Esophagus (tissue), 2 donors: ENCODE measurements around the gene SNW1. TPM values are rescaled to one million over a fixed set of nuclear protein-coding genes. Genes with fewer than 3 reads are reported as not detected.
"Not testable (repeated sequence)": the region's sequence is repeated elsewhere in the genome, so short reads cannot be mapped to it uniquely, and the experiment has no call there.

Source experiments
- H3K27ac ChIP-seq, 2 donors: one replicate each; pipeline ENCODE4 v1.5.1; 2013; ENCODE audit warnings: low read depth in 2 of 2, mild to moderate bottlenecking in 2 of 2, inconsistent platforms in 1 of 2, low read length in 1 of 2, moderate library complexity in 1 of 2
- H3K27me3 ChIP-seq, 2 donors: one replicate each; pipeline ENCODE4 v1.6.1; 2013; ENCODE audit warnings: low read length in 2 of 2, control low read depth in 1 of 2, mild to moderate bottlenecking in 1 of 2; ENCODE audit not compliant: insufficient read depth in 2 of 2, control insufficient read depth in 1 of 2
- H3K36me3 ChIP-seq, 2 donors: one replicate each; pipeline ENCODE4 v1.6.1; 2013; ENCODE audit warnings: low read length in 1 of 2; ENCODE audit not compliant: control insufficient read depth in 2 of 2, insufficient read depth in 2 of 2
- H3K4me1 ChIP-seq, 2 donors: one replicate each; pipeline ENCODE4 v1.6.1; 2013; ENCODE audit warnings: low read length in 1 of 2; ENCODE audit not compliant: control insufficient read depth in 2 of 2, insufficient read depth in 2 of 2
- H3K4me3 ChIP-seq, 2 donors: one replicate each; pipeline ENCODE4 v1.5.1; 2013; ENCODE audit warnings: low read length in 2 of 2, mild to moderate bottlenecking in 2 of 2, low read depth in 1 of 2, moderate library complexity in 1 of 2
- H3K9me3 ChIP-seq, 2 donors: one replicate each; pipeline ENCODE4 v1.6.1; 2013; ENCODE audit warnings: mild to moderate bottlenecking in 2 of 2, low read depth in 1 of 2, low read length in 1 of 2, moderate library complexity in 1 of 2; ENCODE audit not compliant: control insufficient read depth in 2 of 2, insufficient read depth in 1 of 2
- WGBS, 2 donors: extraction: QIAGEN DNeasy Blood & Tissue Kit; methylation state at CpG; one replicate each; pipeline ENCODE4 v1.1.7; 2013; 5-methylcytosine and 5-hydroxymethylcytosine counted together
- polyA plus RNA-seq, 2 donors: library from polyadenylated mRNA; stranded (reverse); fragments of 200-250 nt; gene quantifications; one replicate each; pipeline ENCODE4 v1.2.3, GENCODE V29; 2013
- donor health status: healthy with polysubstance abuse.
- donor health status: Bipolar disorder and iron deficiency.

The SNW1 gene
- polyA plus RNA-seq, result 10 to 100 TPM; 20.0 to 32.7 TPM

- peaks cover 0 to 5% of the 10 kb centered on the region in 2 donors for H3K4me1 ChIP-seq
- 0% methylated on average over 60 of the region's 60 CpGs for WGBS, 2 donors
- no peaks in the 10 kb centered on the region for H3K27me3 ChIP-seq
- no peaks in the 10 kb centered on the region for H3K9me3 ChIP-seq
- H3K36me3 ChIP-seq, result peaks cover 2 to 4% of the 10 kb centered on the region in 2 donors
- peak within 1 kb of the TSS; percentile 88 to 92 for H3K4me3 ChIP-seq
- peak within 1 kb of the TSS; percentile 88 to 92 for H3K27ac ChIP-seq
Observed at GRCh38 chr14:77760381-77761204, at the start of gene SNW1. Gene SNW1, minus strand, starts transcription at chr14:77761156. Its CDS starts 29 bp downstream, at chr14:77761127.

DNA sequence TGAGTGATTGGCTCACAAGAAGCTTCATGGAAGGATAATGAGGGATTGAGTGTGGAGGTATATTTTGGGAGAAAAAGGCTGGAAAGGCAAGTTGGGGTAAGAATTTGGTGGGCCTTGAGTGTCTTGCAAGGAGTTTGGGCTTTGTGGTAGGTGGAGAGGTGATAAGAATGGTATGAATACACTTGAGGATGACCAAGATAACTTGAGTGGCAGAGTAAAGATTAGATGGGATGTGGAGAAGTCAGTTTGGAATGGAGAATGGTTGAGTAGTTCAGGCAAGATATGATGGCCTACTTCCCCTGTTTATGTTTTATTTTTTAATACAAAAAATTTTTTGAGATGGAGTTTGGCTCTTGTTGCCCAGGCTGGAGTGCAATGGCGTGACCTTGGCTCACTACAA, 48.1 kb upstream of the SNW1 start:
- H3K36me3 ChIP-seq, result peaks cover 0 to 3% of the 10 kb centered on the region in 2 donors
- WGBS, 2 donors, result 92 to 94% methylated on average over 1 of the region's 1 CpG
- no peak overlapping the region for H3K4me3 ChIP-seq

DNA sequence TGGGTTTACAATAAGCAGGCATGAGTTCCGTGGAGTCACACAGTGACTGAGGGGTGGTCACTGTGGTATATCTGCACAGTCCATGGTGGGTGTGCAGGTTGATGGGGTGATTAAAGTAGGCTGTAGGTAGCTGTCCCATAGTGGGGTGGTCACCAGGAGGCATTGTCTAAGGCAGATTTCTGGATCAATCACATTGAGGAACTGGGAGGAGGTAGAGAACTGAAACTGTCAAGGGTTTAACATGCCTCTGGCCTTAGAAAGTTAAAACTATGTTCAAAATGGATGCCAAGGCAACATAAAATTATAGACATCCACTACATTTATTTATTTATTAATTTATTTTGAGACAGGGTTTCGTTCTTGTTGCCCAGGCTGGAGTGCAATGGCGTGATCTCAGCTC, 47.3 kb upstream of the SNW1 start:
- H3K27me3 ChIP-seq, result no peaks in the 10 kb centered on the region
- no peak overlapping the region for H3K27ac ChIP-seq
- no peak overlapping the region for H3K4me3 ChIP-seq
- 99 to 100% methylated on average over 3 of the region's 3 CpGs for WGBS, 2 donors
- H3K4me1 ChIP-seq, result no peaks in the 10 kb centered on the region
- no peaks in the 10 kb centered on the region for H3K9me3 ChIP-seq
- H3K36me3 ChIP-seq, result peaks cover 0 to 3% of the 10 kb centered on the region in 2 donors

More for the DNA sequence above, 48.1 kb upstream of the SNW1 start:
- no peak overlapping the region for H3K27ac ChIP-seq
- no peaks in the 10 kb centered on the region for H3K27me3 ChIP-seq
- no peaks in the 10 kb centered on the region for H3K4me1 ChIP-seq
- no peaks in the 10 kb centered on the region for H3K9me3 ChIP-seq

DNA sequence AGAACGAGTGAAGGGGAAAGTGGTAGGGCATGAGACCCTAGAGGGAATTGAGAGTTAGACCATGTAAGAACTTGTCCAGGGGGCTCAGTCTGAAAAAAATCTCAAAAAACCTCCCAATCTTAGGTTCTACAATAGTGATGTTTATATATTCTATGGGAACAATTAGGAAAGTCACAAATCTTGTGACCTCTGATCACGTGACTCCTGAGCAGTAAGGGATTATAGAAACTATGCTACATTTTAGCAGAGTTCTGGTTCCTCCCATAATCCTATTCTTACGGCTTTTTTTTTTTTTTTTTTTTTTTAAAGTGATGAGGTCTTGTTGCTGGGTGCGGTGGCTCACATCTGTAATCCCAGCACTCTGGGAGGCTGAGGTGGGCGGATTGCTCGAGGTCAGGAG, 44.8 kb upstream of the SNW1 start:
- Histone ChIP-seq H3K4me3 (no peak overlapping the region), H3K36me3 (peaks cover 0 to 3% of the 10 kb centered on the region in 2 donors), H3K4me1 (no peaks in the 10 kb centered on the region), H3K27ac (no peak overlapping the region), H3K9me3 (no peaks in the 10 kb centered on the region), H3K27me3 (no peaks in the 10 kb centered on the region)
- 82 to 88% methylated on average over 6 of the region's 6 CpGs for WGBS, 2 donors

- no peaks in the 10 kb centered on the region for H3K9me3 ChIP-seq
- H3K4me1 ChIP-seq, result peaks cover 0 to 2% of the 10 kb centered on the region in 2 donors
- WGBS, 2 donors, result 52 to 61% methylated on average over 6 of the region's 6 CpGs
- H3K4me3 ChIP-seq, result no peak overlapping the region
- no peak overlapping the region for H3K27ac ChIP-seq
- H3K27me3 ChIP-seq, result no peaks in the 10 kb centered on the region
- peaks cover 0 to 3% of the 10 kb centered on the region in 2 donors for H3K36me3 ChIP-seq
Observed at GRCh38 chr14:77804592-77804991, 43.6 kb upstream of the SNW1 start.

DNA sequence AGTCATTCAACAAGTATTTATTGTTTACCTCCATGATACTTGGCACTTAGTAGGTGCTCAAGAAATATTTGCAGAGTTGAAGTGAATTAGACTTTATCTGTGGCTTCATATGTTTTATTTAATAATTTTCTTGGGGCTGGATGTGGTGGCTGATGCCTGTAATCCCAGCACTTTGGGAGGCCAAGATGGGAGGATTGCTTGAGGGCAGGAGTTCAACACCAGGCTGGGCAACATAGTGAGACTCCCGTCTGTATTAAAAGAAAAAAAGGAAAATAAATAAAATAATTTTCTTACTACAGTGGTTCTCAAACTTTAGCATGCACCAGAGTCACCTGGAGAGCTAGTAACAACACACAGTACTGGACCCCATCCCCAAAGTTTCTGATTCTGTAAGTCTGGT, 39.9 kb upstream of the SNW1 start:
- Histone ChIP-seq H3K27ac (no peak overlapping the region), H3K27me3 (no peaks in the 10 kb centered on the region), H3K36me3 (no peaks in the 10 kb centered on the region), H3K4me1 (peaks cover 0 to 2% of the 10 kb centered on the region in 2 donors), H3K9me3 (no peaks in the 10 kb centered on the region), H3K4me3 (peak overlapping the region in 1 of 2 donors; percentile 58)
- 80 to 81% methylated on average over 1 of the region's 1 CpG for WGBS, 2 donors

DNA sequence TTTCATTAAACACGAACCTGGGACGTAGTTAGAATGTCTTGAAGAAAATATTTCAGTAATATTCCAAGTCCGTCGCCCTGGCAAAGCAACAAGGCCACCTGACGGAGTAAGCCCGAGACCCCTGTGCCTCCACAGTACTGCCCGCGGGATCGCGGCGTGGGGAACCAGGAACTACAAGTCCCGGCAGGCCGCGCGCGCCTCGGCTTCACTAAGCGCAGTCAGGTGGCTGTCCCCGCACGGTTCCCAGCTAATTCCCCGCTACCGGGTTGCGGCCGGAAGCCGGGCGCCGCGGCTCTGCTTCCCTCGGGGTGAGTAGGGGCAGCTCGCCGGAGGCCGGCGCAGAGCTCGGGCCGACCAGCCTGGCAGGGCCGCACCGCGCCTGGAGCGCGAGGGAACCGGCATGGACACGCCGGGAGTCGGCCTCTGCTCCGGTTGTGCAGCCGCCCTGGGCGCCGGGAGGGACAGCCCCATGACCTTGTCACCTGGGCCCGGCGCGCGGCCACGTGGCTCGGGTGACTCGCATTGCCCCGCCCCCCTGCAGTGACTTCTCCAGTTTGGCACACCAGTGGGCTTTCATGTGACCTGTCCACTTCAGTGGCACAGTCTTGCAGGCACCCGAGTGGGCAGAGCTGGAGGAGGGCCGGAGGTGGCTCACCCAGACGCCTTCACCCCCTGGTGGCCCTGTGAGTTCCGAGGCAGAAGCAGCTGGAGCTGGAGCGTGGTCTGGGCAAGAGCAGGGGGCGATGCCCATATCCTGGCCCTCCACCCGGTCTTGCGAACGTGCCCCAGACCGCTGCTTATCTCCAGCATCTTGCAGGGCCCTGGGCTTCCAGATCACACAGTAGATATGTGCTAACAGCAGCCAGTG, 39.1 kb upstream of the SNW1 start, which contains the start of gene ADCK1:
Gene ADCK1 (plus strand): TSS at position 247 of the 868 bp plus-strand sequence. CDS start 18,870 bp downstream, outside the sequence.
- H3K9me3 ChIP-seq, result no peaks in the 10 kb centered on the region
- H3K4me3 ChIP-seq, result peak within 1 kb of the TSS; percentile 58 to 90
- 1% methylated on average over 60 to 66 of the region's 66 CpGs for WGBS, 2 donors
- H3K4me1 ChIP-seq, result peaks cover 0 to 2% of the 10 kb centered on the region in 2 donors
- no peaks in the 10 kb centered on the region for H3K27me3 ChIP-seq
- H3K36me3 ChIP-seq, result no peaks in the 10 kb centered on the region
- peak within 1 kb of the TSS; percentile 69 to 77 for H3K27ac ChIP-seq

- 71 to 73% methylated on average over 13 of the region's 13 CpGs for WGBS, 2 donors
- H3K36me3 ChIP-seq, H3K9me3 ChIP-seq, H3K27me3 ChIP-seq, H3K27ac ChIP-seq, H3K4me1 ChIP-seq: not testable (repeated sequence)
- peak overlapping the region in 1 of 2 donors; percentile 58 for H3K4me3 ChIP-seq
Observed at GRCh38 chr14:77799456-77799855, 38.5 kb upstream of the SNW1 start.

DNA sequence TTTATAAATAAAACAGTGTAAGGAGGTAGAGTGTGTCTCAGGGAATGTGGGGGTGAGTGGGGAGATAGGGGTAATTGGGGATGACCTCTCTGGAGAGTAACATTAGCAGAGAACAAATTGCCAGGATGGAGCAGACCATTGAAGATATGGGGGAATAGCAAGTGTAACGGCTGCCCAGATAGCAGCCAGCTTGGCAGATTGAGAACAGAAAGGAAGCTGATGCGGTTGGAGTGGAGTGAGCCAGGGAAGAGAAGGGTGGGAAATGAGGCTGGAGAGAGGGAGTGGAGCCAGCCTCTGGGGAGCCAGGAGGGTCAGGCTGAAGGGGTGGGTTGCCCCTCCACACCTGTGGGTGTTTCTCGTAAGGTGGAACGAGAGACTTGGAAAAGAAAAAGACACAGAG, 33.4 kb upstream of the SNW1 start:
- H3K27me3 ChIP-seq, result no peaks in the 10 kb centered on the region
- no peak overlapping the region for H3K4me3 ChIP-seq
- no peak overlapping the region for H3K27ac ChIP-seq
- H3K36me3 ChIP-seq, result no peaks in the 10 kb centered on the region
- WGBS, 2 donors, result 64 to 76% methylated on average over 3 to 4 of the region's 4 CpGs
- no peaks in the 10 kb centered on the region for H3K9me3 ChIP-seq
- no peaks in the 10 kb centered on the region for H3K4me1 ChIP-seq
